ENCODE results near the gene HHIPL2.
A peak's percentile ranks its signal among the peaks of the same experiment; 100 is the strongest.

HHIPL2 gene

DNA sequence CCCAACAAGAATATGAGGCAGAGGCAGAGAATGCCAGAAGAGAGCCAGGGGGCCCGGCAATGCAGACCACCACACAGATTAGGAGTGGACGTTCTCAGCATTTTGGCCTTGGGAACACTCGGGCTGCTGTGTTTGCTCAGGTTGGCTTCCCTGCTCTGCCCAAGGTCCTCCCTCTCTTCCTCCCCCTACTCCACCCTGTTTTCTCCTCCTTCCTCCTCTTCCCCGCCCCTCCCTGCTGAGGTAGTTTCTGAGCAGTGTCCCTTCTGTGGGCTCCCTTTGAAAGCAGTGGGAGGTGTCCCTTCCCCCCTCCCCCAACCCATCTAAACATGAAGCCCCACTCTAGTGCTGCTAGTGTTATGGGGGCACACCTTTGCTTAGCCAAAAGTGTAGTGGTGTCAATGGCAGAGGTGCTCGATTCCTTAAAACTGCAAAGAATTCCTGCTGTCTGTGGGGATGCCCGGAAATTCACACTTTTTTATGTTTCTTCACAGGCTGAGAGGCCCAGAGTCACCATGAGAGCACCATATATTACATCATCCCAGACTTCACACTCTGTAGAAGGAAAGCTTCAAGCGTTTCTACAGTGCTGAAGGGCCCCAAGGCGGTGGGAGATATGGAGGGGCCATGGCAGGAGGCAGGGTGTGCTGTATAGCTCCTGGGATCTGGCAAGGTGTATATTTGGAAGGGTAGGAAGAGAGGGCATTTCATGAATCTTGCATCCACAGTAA is at the start of gene HHIPL2:
Gene HHIPL2 (minus strand): TSS at position 161 of the 728 bp plus-strand sequence. CDS start 60 bp downstream, at position 101.
- DNase-seq (ENCODE audit: extremely low read depth, low read depth): no peak

DNA sequence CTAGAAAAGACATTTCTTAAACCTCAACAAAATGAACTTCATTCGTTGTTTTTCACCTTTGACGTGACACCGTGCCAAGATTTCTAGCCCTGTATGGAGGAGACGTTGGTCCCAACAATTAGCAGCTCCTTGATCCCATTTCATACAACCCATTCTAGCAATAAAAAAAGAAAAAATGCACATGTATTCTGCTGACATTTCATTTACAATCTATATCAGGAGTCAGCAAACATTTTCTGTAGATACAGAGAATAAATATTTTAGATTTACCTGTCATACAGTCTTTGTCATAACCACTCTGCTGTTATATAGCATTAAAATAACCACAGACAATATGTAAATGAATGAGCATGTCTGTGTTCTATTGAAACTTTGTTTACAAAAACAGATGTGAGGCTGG is 48.8 kb upstream of the HHIPL2 start:
- TF ChIP-seq, protein P1, sequence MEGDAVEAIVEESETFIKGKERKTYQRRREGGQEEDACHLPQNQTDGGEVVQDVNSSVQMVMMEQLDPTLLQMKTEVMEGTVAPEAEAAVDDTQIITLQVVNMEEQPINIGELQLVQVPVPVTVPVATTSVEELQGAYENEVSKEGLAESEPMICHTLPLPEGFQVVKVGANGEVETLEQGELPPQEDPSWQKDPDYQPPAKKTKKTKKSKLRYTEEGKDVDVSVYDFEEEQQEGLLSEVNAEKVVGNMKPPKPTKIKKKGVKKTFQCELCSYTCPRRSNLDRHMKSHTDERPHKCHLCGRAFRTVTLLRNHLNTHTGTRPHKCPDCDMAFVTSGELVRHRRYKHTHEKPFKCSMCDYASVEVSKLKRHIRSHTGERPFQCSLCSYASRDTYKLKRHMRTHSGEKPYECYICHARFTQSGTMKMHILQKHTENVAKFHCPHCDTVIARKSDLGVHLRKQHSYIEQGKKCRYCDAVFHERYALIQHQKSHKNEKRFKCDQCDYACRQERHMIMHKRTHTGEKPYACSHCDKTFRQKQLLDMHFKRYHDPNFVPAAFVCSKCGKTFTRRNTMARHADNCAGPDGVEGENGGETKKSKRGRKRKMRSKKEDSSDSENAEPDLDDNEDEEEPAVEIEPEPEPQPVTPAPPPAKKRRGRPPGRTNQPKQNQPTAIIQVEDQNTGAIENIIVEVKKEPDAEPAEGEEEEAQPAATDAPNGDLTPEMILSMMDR (IDR thresholded peaks at IDR 0.05; ENCODE audit: low read depth, low read length): no peak
- DNase-seq (ENCODE audit: extremely low read depth, low read depth): no peak

More for the DNA sequence above, at the start of gene HHIPL2:
- TF ChIP-seq, protein P1 (IDR thresholded peaks at IDR 0.05; ENCODE audit: low read depth, low read length): no peak

DNA sequence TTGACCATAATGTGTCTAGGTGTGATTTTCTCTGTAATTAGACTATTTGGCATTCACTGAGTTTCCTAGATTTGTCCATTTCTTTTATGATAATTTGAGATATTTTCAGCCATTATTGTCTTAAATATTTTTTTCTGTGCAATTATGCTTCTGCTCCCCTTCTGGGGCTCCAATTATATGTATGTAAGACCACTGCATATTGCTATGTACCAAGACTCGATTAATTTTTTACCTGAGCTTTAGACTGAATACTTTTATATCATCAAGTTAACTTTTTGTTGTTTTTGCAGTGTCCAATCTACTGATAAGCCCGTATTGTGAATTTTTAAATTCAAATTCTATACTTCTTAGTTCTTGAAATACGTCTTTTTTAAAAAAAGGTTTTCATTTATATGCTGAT is 46.9 kb upstream of the HHIPL2 start:
- no peak for DNase-seq (ENCODE audit: extremely low read depth, low read depth)
- TF ChIP-seq, protein P1 (IDR thresholded peaks at IDR 0.05; ENCODE audit: low read depth, low read length): no peak

DNA sequence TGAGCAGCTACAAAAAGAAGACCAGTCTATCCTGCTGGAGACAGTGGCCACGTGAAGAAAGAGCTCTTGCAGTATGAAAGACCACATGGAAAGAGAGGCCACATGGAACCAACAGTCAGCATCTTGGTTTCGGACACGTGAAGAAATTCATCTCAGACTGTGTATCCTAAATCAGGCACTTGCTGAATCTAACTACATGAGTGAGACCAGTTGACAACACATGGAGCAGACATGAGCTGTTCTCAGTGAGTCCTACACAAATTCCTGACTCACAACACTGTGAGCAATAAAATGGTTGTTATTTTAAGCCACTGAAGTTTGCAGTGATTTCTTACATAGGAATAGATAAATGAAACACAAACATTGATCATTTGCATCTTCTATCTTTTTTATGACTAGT is 44.3 kb upstream of the HHIPL2 start:
- TF ChIP-seq, protein P1 (IDR thresholded peaks at IDR 0.05; ENCODE audit: low read depth, low read length): no peak

DNA sequence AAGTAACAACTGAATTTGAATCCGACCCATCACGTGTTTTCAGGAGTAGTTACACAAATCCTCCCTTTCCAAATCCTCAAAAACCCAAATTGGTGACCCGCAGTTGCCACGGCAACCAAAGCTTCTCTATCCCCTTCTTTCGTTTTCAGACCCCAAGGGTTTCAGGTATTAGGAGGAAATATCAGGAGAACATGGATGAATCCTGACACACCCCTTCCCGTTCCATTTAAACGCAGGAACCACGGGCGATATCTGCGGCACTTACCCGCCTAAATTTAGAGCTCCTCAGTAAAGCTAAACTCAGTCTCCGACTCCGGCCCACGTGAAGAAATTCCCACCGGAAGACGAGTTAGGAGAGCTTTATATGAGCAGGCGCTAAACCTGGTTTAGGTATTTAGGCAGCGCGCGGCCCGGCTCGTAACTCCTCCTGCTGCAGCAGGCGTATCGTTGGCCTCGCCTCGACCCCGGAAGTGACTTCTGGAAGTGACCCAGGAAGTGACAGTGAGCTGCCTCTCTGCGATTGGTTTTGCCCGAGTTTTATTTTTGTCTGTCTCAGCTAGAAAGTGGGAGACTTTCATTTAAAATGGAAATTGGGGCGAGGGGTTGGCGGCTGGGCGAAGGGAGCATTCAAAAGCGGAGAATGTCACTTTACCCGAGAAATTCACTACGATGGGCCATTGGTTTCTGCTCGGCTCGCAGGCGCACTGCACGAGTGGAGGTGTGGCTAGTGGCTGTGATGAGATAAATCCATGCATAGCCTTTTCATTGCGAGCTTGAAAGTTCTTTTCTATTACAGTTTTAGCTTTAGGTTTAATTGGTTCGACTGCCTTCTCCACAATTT is 41.8 kb upstream of the HHIPL2 start, which contains the start of gene TAF1A:
Gene TAF1A (minus strand): TSS at position 472 of the 841 bp plus-strand sequence.
- TF ChIP-seq, protein P1 (IDR thresholded peaks at IDR 0.05; ENCODE audit: low read depth, low read length): no peak; the same call in 1 of the 2 replicates
- peak; percentile 49 for DNase-seq (ENCODE audit: extremely low read depth, low read depth)

More for the DNA sequence above, 44.3 kb upstream of the HHIPL2 start:
- DNase-seq (ENCODE audit: extremely low read depth, low read depth): no peak

DNA sequence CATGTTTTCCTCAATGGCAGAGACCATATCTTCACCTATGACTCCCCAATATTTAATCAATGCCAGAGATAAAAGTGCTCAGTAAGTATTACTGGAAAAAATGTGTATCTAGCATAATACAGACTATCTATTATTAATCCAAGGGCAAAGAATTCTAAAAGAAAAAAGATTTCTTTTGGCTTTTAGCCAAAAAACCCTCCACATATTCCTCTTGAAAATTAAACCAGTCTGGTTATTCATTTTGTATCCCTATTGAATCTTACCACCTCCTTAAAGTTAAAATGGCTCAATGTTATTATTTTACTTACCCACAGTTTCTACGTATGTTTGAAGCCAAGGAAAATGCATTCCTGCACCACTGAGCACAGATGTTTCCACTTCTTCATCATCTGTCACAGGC is 40.2 kb upstream of the HHIPL2 start:
- no peak for DNase-seq (ENCODE audit: extremely low read depth, low read depth)
- TF ChIP-seq, protein P1 (IDR thresholded peaks at IDR 0.05; ENCODE audit: low read depth, low read length): no peak

DNA sequence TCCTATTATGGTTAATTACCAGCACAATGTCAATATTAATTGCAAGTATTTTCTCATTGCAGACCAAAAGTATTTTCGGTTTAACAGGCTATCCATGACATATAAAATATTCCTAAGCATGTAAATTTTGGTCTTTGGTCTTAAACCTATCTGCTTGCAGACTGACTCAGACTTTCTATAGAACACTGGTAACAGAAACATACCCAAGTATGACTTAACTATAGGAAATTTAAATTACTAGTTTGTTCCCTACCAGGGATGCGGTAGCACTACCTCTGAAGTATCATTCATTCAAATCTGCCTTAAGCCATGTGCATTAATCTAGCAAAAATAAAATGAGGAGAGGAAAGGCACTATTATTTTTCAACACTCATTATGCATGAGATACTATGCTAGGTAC is 38.9 kb upstream of the HHIPL2 start:
- DNase-seq (ENCODE audit: extremely low read depth, low read depth): no peak
- TF ChIP-seq, protein P1 (IDR thresholded peaks at IDR 0.05; ENCODE audit: low read depth, low read length): no peak

All from AG09319 (cell line).